CD1c-positive myeloid dendritic cell (primary cell): ENCODE results near the gene UBE3D.
"Not testable (repeated sequence)": the region's sequence is repeated elsewhere in the genome, so short reads cannot be mapped to it uniquely, and the experiment has no call there.

Source experiments
- DNase-seq: peaks from one replicate; pipeline ENCODE4 v3.0.0-alpha.2; 2016; ENCODE audit errors: extremely low spot score

UBE3D gene

DNA sequence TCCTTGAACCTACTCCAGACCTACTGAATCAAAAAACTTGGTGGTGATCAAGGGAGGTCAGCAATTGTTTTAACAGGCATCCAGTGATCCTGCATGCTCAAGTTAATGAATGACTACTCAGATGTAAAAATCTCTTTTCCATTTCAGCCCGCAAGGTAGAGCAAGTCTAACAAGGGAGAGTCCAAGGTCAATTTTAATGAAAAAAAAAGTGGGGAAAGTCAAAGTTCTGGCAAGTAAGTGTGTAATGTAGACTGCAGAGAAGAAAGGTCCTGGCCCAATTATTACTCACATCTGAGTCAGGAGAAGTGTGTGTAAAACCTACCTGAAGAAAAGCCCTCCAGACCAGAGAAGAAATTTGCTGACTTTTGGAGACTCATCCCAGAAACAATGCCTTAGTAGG lies 193.5 kb downstream of the UBE3D start:
- no peak for DNase-seq

DNA sequence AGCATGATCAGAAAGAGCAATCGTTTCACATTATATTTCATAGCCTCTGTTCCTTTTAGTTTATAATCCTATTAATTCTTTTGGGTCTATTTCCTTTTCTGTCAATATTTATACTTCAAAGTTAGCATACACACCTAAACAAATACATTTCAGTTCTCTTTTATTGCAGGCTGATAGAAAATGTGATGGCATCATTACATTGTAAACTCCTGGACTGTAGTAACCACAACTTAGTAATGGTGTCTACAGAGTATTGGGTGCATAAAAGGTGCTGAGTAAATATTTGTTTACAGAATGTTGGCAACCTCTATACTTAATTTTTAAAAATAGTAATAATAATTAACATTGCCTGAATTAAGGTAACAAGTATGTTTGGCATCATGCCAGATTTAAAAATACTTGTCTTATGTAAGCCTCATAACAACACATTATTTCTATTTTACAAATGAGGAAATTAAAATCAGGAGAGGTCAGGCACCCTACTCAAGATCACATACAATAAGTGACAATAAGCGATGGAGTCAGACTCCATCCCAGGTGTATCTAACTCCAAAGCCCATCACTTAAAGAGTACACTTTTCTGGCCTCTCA lies 195.0 kb downstream of the UBE3D start:
- no peak for DNase-seq

DNA sequence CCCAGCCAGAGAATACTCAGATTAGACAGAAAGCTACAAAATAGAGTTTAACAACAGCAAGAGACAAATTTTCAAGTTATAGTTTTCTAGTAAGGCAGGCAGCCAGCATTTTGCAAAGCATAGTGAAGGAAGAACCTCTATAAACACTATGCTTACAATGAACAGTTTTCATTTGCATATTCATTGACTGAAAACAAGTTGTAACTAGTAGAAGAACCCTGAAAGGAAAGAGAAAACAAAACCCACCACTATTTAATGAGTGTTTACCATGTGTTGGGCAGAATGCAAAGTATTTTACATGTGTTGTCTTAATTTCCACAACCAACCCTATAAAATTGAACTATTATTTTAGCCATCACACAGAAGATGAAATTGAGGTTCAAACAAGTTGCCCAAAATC lies 196.1 kb downstream of the UBE3D start:
- no peak for DNase-seq

DNA sequence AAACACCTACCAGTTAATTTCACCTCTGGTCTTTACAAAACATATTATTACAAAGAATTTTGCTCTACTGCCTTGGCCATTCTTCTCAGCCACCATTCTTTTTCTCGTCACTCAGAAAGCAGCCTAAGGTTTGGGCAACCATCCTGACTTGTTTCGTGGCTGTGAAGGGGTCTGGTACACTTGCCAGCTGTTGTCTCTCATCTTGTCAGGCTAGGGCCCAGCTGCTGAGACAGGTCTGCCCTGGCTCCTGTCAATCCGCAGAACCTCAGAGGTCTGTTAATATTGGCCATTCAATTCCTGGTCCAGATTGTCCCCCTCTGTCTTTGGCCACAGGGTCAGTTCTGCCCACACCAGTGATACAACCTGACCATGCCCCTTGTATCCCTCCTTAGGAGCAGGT lies 197.7 kb downstream of the UBE3D start:
- DNase-seq: no peak

DNA sequence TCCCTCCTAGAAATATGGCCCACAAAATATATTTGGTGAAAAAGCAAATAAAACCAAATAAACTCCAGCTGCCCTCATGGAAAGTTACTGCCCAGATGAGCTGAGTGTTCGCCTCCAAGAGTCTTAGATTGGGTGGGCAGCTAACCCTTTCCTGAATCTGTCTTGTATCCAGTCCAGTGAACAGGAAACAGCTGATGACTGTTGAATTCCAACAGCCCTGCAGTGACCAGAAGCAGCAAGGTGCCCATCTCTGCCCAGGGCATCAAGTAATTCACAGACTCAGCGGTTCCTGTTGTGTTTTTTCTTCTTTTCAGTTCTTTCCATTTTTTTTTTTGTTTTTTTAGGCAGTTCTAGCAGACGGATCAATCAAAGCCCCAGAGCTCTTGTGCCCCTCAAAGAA lies 199.2 kb downstream of the UBE3D start:
- no peak for DNase-seq

DNA sequence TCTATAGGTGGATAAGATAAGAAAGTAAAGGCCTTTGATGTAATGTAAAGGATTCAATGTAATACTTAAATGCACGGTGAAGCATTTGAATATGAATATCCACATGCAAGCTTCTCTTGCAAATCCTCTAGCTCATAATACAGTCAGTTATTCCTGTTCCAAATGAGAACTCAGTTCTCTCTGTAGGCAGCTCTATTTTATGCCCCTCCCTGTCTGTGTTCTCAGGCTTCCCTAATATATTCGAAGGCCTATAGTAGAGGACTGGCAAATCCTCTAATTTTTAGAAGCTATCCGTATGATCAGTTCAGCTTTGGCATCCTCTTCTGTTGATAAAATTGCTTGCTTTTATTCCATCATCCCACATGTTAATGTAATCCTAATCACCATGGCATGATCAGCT lies 200.2 kb downstream of the UBE3D start:
- DNase-seq: no peak

DNA sequence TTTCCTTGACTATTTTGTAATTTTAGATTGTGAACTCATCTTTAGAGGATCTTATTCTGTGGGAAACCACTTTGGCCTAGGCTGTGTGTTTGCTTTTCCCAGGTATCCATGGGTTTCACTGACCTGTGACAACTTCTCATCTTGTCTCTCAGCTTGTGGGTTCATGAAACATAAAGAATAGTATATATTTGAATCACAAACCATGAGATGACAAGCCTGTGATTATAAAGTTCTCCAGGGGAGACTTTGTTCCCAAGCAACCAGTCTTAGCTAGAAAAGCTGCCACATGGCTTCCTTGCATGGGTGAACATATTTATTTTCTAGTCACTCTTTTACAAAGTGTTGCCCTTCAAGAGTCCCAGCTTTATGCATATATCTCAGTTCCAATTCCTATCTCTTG lies 201.9 kb downstream of the UBE3D start:
- no peak for DNase-seq

DNA sequence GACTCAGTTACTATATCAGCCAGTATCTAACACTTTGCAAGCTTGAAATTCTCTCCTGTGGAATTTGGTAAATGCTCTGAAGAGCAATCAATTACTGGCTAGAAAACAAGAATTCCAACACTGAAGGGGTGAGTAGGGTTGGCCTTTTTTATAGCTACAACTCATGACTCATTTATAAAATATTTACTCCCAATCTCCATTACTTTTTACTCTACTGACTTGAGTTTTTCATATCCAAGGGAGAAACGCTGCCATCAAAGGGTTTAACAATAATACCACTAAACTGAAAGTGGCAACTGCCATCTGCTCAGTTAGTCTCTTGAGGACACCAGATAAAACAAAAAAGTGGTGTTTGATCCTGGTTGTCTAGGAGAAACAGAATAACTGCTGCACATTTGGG lies 203.1 kb downstream of the UBE3D start:
- no peak for DNase-seq

DNA sequence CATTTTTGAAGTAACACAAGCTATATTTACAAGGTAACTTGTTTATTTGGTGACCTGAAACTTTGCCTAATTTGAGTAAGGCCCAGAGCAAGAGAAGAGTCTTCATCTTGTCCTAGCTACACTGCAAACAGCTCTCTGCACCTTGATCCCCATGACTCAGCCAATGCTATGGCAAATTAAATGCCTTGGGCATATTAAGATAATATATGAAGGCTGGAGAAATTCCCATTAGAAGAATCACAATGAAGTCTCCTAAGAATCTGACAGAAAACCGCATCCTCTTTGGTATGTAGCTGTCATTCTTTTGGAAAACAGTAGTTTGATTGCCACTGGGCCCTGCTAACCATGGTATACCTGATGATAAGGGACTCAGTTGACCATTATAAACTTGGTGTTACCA lies 204.5 kb downstream of the UBE3D start:
- no peak for DNase-seq

DNA sequence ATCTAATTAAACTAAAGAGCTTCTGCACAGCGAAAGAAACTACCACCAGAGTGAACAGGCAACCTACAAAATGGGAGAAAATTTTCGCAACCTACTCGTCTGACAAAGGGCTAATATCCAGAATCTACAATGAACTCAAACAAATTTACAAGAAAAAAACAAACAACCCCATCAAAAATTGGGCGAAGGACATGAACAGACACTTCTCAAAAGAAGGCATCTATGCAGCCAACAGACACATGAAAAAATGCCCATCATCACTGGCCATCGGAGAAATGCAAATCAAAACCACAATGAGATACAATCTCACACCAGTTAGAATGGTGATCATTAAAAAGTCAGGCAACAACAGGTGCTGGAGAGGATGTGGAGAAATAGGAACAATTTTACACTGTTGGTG lies 209.6 kb downstream of the UBE3D start:
- DNase-seq: not testable (repeated sequence)

DNA sequence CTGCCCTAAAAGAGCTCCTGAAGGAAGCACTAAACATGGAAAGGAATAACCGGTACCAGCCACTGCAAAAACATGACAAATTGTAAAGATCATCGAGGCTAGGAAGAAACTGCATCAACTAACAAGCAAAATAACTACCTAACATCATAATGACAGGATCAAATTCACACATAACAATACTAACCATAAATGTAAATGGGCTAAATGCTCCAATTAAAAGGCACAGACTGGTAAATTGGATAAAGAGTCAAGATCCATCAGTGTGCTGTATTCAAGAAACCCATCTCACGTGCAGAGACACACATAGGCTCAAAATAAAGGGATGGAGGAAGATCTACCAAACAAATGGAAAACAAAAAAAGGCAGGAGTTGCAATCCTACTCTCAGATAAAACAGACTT lies 212.7 kb downstream of the UBE3D start:
- DNase-seq: not testable (repeated sequence)

DNA sequence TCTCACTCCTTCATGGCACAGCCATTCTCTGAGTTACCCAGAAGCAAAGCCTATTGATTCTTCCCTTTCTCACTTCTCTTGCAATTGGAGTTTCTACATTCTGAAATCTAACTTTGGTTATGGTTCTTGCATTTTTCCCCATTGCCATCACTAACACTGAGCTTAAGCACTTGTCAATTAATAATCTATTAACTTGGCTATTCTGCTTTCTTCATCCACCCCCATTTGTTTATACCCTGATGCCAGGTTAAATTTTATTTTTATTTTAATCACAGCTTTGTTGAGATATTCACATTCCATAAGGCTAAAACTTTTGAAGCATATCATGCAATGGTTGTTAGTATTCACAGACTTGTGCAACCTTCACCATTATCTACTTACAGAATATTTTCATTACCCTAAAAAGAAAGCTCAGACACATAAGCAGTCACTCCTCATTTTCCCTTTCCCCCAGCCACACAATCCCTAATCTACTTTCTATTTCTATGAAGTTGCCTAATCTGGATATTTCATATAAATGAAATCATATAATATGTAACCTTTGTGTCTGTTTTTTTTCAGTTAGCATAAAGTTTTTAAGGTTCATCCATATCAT lies 222.3 kb downstream of the UBE3D start:
- no peak for DNase-seq

DNA sequence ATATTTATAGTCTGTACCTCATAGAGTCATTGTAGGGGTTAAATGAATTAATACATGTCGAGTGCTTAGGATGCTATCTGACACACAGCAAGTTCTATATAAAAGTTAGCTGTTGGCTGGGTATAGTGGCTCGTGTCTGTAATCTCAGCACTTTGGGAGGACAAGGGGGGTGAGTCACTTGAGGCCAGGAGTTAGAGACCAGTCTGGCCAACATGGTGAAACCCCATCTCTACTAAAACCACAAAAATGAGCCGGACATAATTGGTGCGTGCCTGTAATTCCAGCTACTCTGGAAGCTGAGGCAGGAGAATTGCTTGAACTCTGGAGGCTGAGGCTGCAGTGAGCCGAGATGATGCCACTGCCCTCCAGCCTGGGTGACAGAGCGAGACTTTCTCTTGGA lies 222.9 kb downstream of the UBE3D start:
- no peak for DNase-seq
